Neural crest cell (in vitro differentiated cells): Measurements from ENCODE around the gene PIEZO2. TPM values are rescaled to one million over a fixed set of nuclear protein-coding genes. Genes with fewer than 3 reads are reported as not detected.

Experiments
- DNase-seq: peaks from one replicate; pipeline ENCODE4 v3.0.0; 2021; ENCODE audit warnings: low read depth, mixed read lengths, low spot score
- H3K27ac Mint-ChIP-seq: one replicate; pipeline ENCODE4 v1.8.0; 2021; ENCODE audit warnings: mild to moderate bottlenecking, mixed read lengths; ENCODE audit not compliant: unreplicated experiment
- H3K27me3 Mint-ChIP-seq: 2 replicates; pipeline ENCODE4 v1.8.0; 2021; ENCODE audit warnings: low read depth, mild to moderate bottlenecking, mixed read lengths
- H3K36me3 Mint-ChIP-seq: 2 replicates; pipeline ENCODE4 v1.8.0; 2021; ENCODE audit warnings: low read depth, mild to moderate bottlenecking, mixed read lengths
- H3K4me1 Mint-ChIP-seq: 2 replicates; pipeline ENCODE4 v1.8.0; 2021; ENCODE audit warnings: mixed read lengths
- H3K4me3 Mint-ChIP-seq: one replicate; pipeline ENCODE4 v1.8.0; 2021; ENCODE audit warnings: mild to moderate bottlenecking, mixed read lengths
- H3K9me3 Mint-ChIP-seq: 2 replicates; pipeline ENCODE4 v1.8.0; 2021; ENCODE audit warnings: mixed read lengths
- CTCF ChIP-seq: fragments of 200-600 bp; sonication (generic); conservative IDR thresholded peaks from 2 replicates; pipeline ENCODE4 v1.5.0; 2021; ENCODE audit warnings: antibody characterized with exemption, mild to moderate bottlenecking
- total RNA-seq: library from RNA; stranded (reverse); gene quantifications from 2 replicates; pipeline ENCODE4 v1.2.1, GENCODE V29; 2021

Gene PIEZO2
- total RNA-seq, 1 donor from 2014 or later: 15.5 TPM

GRCh38 chr18:10893761-10894160 is 255.6 kb downstream of the PIEZO2 start:
- Mint-ChIP-seq H3K27me3 (no peaks in the 10 kb centered on the region), H3K36me3 (no peaks in the 10 kb centered on the region), H3K4me3 (no peak overlapping the region), H3K4me1 (peaks cover 9% of the 10 kb centered on the region), H3K27ac (no peak overlapping the region), H3K9me3 (no peaks in the 10 kb centered on the region)
- DNase-seq: no peak
- TF ChIP-seq CTCF: no peak

GRCh38 chr18:10893196-10893595 is 256.2 kb downstream of the PIEZO2 start:
- no peaks in the 10 kb centered on the region for H3K36me3 Mint-ChIP-seq
- no peaks in the 10 kb centered on the region for H3K27me3 Mint-ChIP-seq
- no peak for DNase-seq
- peaks cover 9% of the 10 kb centered on the region for H3K4me1 Mint-ChIP-seq
- H3K4me3 Mint-ChIP-seq: no peak overlapping the region
- no peak for TF ChIP-seq CTCF
- no peaks in the 10 kb centered on the region for H3K9me3 Mint-ChIP-seq
- no peak overlapping the region for H3K27ac Mint-ChIP-seq

- Mint-ChIP-seq H3K9me3 (no peaks in the 10 kb centered on the region), H3K4me1 (peaks cover 9% of the 10 kb centered on the region)
Observed at GRCh38 chr18:10892786-10893185, 256.6 kb downstream of the PIEZO2 start.

GRCh38 chr18:10890022-10890421 is 259.3 kb downstream of the PIEZO2 start:
- DNase-seq: no peak
- Mint-ChIP-seq H3K27ac (no peak overlapping the region), H3K27me3 (no peaks in the 10 kb centered on the region), H3K4me1 (peaks cover 9% of the 10 kb centered on the region), H3K36me3 (no peaks in the 10 kb centered on the region), H3K4me3 (no peak overlapping the region), H3K9me3 (peaks cover 3% of the 10 kb centered on the region)
- no peak for TF ChIP-seq CTCF

More at GRCh38 chr18:10892786-10893185, 256.6 kb downstream of the PIEZO2 start:
- Mint-ChIP-seq H3K27me3 (no peaks in the 10 kb centered on the region), H3K36me3 (no peaks in the 10 kb centered on the region), H3K4me3 (no peak overlapping the region), H3K27ac (no peak overlapping the region)
- DNase-seq: no peak
- no peak for TF ChIP-seq CTCF

GRCh38 chr18:10878703-10879102 is 270.7 kb downstream of the PIEZO2 start:
- H3K36me3 Mint-ChIP-seq: no peaks in the 10 kb centered on the region

More at GRCh38 chr18:10878703-10879102, 270.7 kb downstream of the PIEZO2 start:
- no peaks in the 10 kb centered on the region for H3K27me3 Mint-ChIP-seq
- H3K4me3 Mint-ChIP-seq: no peak overlapping the region
- H3K9me3 Mint-ChIP-seq: no peaks in the 10 kb centered on the region
- peaks cover 24% of the 10 kb centered on the region for H3K4me1 Mint-ChIP-seq
- no peak for DNase-seq
- TF ChIP-seq CTCF: no peak
- no peak overlapping the region for H3K27ac Mint-ChIP-seq
